Sigmoid colon (tissue), 3 donors: ENCODE data around the gene HOXA10.

Experiments
- CTCF ChIP-seq, 4 experiments: fragments of 450-650 bp in 3 of 4; fragments of 200-600 bp in 1 of 4; IDR thresholded peaks; one replicate each; pipeline ENCODE4 v1.5.1; 2016 to 2019; ENCODE audit warnings: antibody characterized with exemption in 4 of 4, mild to moderate bottlenecking in 3 of 4, moderate library complexity in 2 of 4
- POLR2A ChIP-seq, 2 donors: fragments of 450-650 bp; IDR thresholded peaks; one replicate each; pipeline ENCODE4 v1.6.1; 2016; ENCODE audit warnings: antibody characterized with exemption in 2 of 2, mild to moderate bottlenecking in 2 of 2, moderate library complexity in 2 of 2

- no peak for TF ChIP-seq CTCF (IDR thresholded peaks at IDR 0.05)
- TF ChIP-seq POLR2A (IDR thresholded peaks at IDR 0.05): no peak
Observed at GRCh38 chr7:27154901-27155815, 19.0 kb downstream of the HOXA10 start.
